ENCODE measurements around the gene STRN4.

Gene STRN4

GRCh38 chr19:46739290-46739771 is 6.9 kb downstream of the STRN4 start:
- H3K27me3 ChIP-seq (ENCODE audit: control insufficient read depth, insufficient read depth, low read length) = no peaks in the 10 kb centered on the region
- H3K9me3 ChIP-seq (ENCODE audit: control insufficient read depth, insufficient read depth, low read length) = no peaks in the 10 kb centered on the region
- H3K9ac ChIP-seq (ENCODE audit: low read depth, low read length) = no peak overlapping the region
- H3K4me1 ChIP-seq (ENCODE audit: control insufficient read depth, insufficient read depth, low read length) = peaks cover 7% of the 10 kb centered on the region; the same call in 1 of the 2 replicates
- H3K27ac ChIP-seq (ENCODE audit: low read depth, low read length) = no peak overlapping the region
- peaks cover 47% of the 10 kb centered on the region for H3K36me3 ChIP-seq (ENCODE audit: control insufficient read depth, insufficient read depth, low read length)
- H3K4me3 ChIP-seq (ENCODE audit: low read depth, low read length) = no peak overlapping the region

- no peak overlapping the region for H3K9ac ChIP-seq (ENCODE audit: low read depth, low read length)
- peaks cover 63% of the 10 kb centered on the region for H3K36me3 ChIP-seq (ENCODE audit: control insufficient read depth, insufficient read depth, low read length)
- no peak overlapping the region for H3K4me3 ChIP-seq (ENCODE audit: low read depth, low read length)
- peaks cover 3% of the 10 kb centered on the region; the same call in 1 of the 2 replicates for H3K4me1 ChIP-seq (ENCODE audit: control insufficient read depth, insufficient read depth, low read length)
- no peak overlapping the region for H3K27ac ChIP-seq (ENCODE audit: low read depth, low read length)
- no peaks in the 10 kb centered on the region for H3K27me3 ChIP-seq (ENCODE audit: control insufficient read depth, insufficient read depth, low read length)
- H3K9me3 ChIP-seq (ENCODE audit: control insufficient read depth, insufficient read depth, low read length) = no peaks in the 10 kb centered on the region
Observed at GRCh38 chr19:46737761-46738171, 8.5 kb downstream of the STRN4 start.

- Histone ChIP-seq H3K27ac (ENCODE audit: low read depth, low read length) (no peak overlapping the region), H3K27me3 (ENCODE audit: control insufficient read depth, insufficient read depth, low read length) (no peaks in the 10 kb centered on the region), H3K9me3 (ENCODE audit: control insufficient read depth, insufficient read depth, low read length) (no peaks in the 10 kb centered on the region), H3K9ac (ENCODE audit: low read depth, low read length) (no peak overlapping the region), H3K4me3 (ENCODE audit: low read depth, low read length) (no peak overlapping the region), H3K4me1 (ENCODE audit: control insufficient read depth, insufficient read depth, low read length) (peaks cover 3% of the 10 kb centered on the region; the same call in 1 of the 2 replicates), H3K36me3 (ENCODE audit: control insufficient read depth, insufficient read depth, low read length) (peaks cover 67% of the 10 kb centered on the region)
Observed at GRCh38 chr19:46737298-46737654, 9.0 kb downstream of the STRN4 start.

GRCh38 chr19:46736531-46737297 is 9.5 kb downstream of the STRN4 start:
- H3K9ac ChIP-seq (ENCODE audit: low read depth, low read length) = no peak overlapping the region
- H3K27me3 ChIP-seq (ENCODE audit: control insufficient read depth, insufficient read depth, low read length) = no peaks in the 10 kb centered on the region
- peaks cover 67% of the 10 kb centered on the region for H3K36me3 ChIP-seq (ENCODE audit: control insufficient read depth, insufficient read depth, low read length)
- no peaks in the 10 kb centered on the region for H3K9me3 ChIP-seq (ENCODE audit: control insufficient read depth, insufficient read depth, low read length)
- H3K4me3 ChIP-seq (ENCODE audit: low read depth, low read length) = no peak overlapping the region
- peaks cover 3% of the 10 kb centered on the region; the same call in 1 of the 2 replicates for H3K4me1 ChIP-seq (ENCODE audit: control insufficient read depth, insufficient read depth, low read length)
- no peak overlapping the region for H3K27ac ChIP-seq (ENCODE audit: low read depth, low read length)

GRCh38 chr19:46733690-46734292 is 12.5 kb downstream of the STRN4 start:
- H3K9me3 ChIP-seq (ENCODE audit: control insufficient read depth, insufficient read depth, low read length) = no peaks in the 10 kb centered on the region
- H3K9ac ChIP-seq (ENCODE audit: low read depth, low read length) = no peak overlapping the region
- H3K4me1 ChIP-seq (ENCODE audit: control insufficient read depth, insufficient read depth, low read length) = no peaks in the 10 kb centered on the region
- H3K36me3 ChIP-seq (ENCODE audit: control insufficient read depth, insufficient read depth, low read length) = peaks cover 91% of the 10 kb centered on the region
- no peak overlapping the region for H3K27ac ChIP-seq (ENCODE audit: low read depth, low read length)
- H3K4me3 ChIP-seq (ENCODE audit: low read depth, low read length) = no peak overlapping the region
- H3K27me3 ChIP-seq (ENCODE audit: control insufficient read depth, insufficient read depth, low read length) = no peaks in the 10 kb centered on the region

GRCh38 chr19:46732966-46733689 is 13.1 kb downstream of the STRN4 start:
- no peaks in the 10 kb centered on the region for H3K4me1 ChIP-seq (ENCODE audit: control insufficient read depth, insufficient read depth, low read length)
- no peaks in the 10 kb centered on the region for H3K27me3 ChIP-seq (ENCODE audit: control insufficient read depth, insufficient read depth, low read length)
- no peak overlapping the region for H3K4me3 ChIP-seq (ENCODE audit: low read depth, low read length)
- H3K9ac ChIP-seq (ENCODE audit: low read depth, low read length) = no peak overlapping the region
- peaks cover 90% of the 10 kb centered on the region for H3K36me3 ChIP-seq (ENCODE audit: control insufficient read depth, insufficient read depth, low read length)
- no peak overlapping the region for H3K27ac ChIP-seq (ENCODE audit: low read depth, low read length)
- no peaks in the 10 kb centered on the region for H3K9me3 ChIP-seq (ENCODE audit: control insufficient read depth, insufficient read depth, low read length)

GRCh38 chr19:46732172-46732938 is 13.9 kb downstream of the STRN4 start:
- Histone ChIP-seq H3K9me3 (ENCODE audit: control insufficient read depth, insufficient read depth, low read length) (no peaks in the 10 kb centered on the region), H3K4me1 (ENCODE audit: control insufficient read depth, insufficient read depth, low read length) (no peaks in the 10 kb centered on the region), H3K4me3 (ENCODE audit: low read depth, low read length) (no peak overlapping the region), H3K36me3 (ENCODE audit: control insufficient read depth, insufficient read depth, low read length) (peaks cover 90% of the 10 kb centered on the region), H3K27me3 (ENCODE audit: control insufficient read depth, insufficient read depth, low read length) (no peaks in the 10 kb centered on the region), H3K27ac (ENCODE audit: low read depth, low read length) (no peak overlapping the region), H3K9ac (ENCODE audit: low read depth, low read length) (no peak overlapping the region)

- Histone ChIP-seq H3K27ac (ENCODE audit: low read depth, low read length) (no peak overlapping the region), H3K4me1 (ENCODE audit: control insufficient read depth, insufficient read depth, low read length) (no peaks in the 10 kb centered on the region), H3K27me3 (ENCODE audit: control insufficient read depth, insufficient read depth, low read length) (no peaks in the 10 kb centered on the region), H3K36me3 (ENCODE audit: control insufficient read depth, insufficient read depth, low read length) (peaks cover 90% of the 10 kb centered on the region), H3K4me3 (ENCODE audit: low read depth, low read length) (no peak overlapping the region), H3K9me3 (ENCODE audit: control insufficient read depth, insufficient read depth, low read length) (no peaks in the 10 kb centered on the region), H3K9ac (ENCODE audit: low read depth, low read length) (no peak overlapping the region)
Observed at GRCh38 chr19:46731584-46731983, 14.7 kb downstream of the STRN4 start.

- no peaks in the 10 kb centered on the region for H3K9me3 ChIP-seq (ENCODE audit: control insufficient read depth, insufficient read depth, low read length)
- H3K27ac ChIP-seq (ENCODE audit: low read depth, low read length) = no peak overlapping the region
- H3K9ac ChIP-seq (ENCODE audit: low read depth, low read length) = no peak overlapping the region
- no peaks in the 10 kb centered on the region for H3K27me3 ChIP-seq (ENCODE audit: control insufficient read depth, insufficient read depth, low read length)
- H3K4me1 ChIP-seq (ENCODE audit: control insufficient read depth, insufficient read depth, low read length) = no peaks in the 10 kb centered on the region
- peaks cover 91% of the 10 kb centered on the region for H3K36me3 ChIP-seq (ENCODE audit: control insufficient read depth, insufficient read depth, low read length)
- no peak overlapping the region for H3K4me3 ChIP-seq (ENCODE audit: low read depth, low read length)
Observed at GRCh38 chr19:46731007-46731501, 15.2 kb downstream of the STRN4 start.

GRCh38 chr19:46730595-46730994 is 15.7 kb downstream of the STRN4 start:
- Histone ChIP-seq H3K9me3 (ENCODE audit: control insufficient read depth, insufficient read depth, low read length) (no peaks in the 10 kb centered on the region), H3K27ac (ENCODE audit: low read depth, low read length) (no peak overlapping the region)

More at GRCh38 chr19:46730595-46730994, 15.7 kb downstream of the STRN4 start:
- Histone ChIP-seq H3K9ac (ENCODE audit: low read depth, low read length) (no peak overlapping the region), H3K36me3 (ENCODE audit: control insufficient read depth, insufficient read depth, low read length) (peaks cover 93% of the 10 kb centered on the region), H3K4me3 (ENCODE audit: low read depth, low read length) (no peak overlapping the region), H3K27me3 (ENCODE audit: control insufficient read depth, insufficient read depth, low read length) (no peaks in the 10 kb centered on the region), H3K4me1 (ENCODE audit: control insufficient read depth, insufficient read depth, low read length) (no peaks in the 10 kb centered on the region)
